H1 (cell line): ENCODE measurements around the gene BRICD5. TPM values are rescaled to one million over a fixed set of nuclear protein-coding genes. Genes with fewer than 3 reads are reported as not detected.

Experiments used
- CHD1 ChIP-seq: IDR thresholded peaks from 2 replicates; pipeline ENCODE4 v1.6.1; 2012; ENCODE audit warnings: low read depth, low read length, improper control_type of control experiment
- CTBP2 ChIP-seq: IDR thresholded peaks from 2 replicates; pipeline ENCODE4 v1.7.0; 2011; ENCODE audit warnings: borderline replicate concordance, mild to moderate bottlenecking, moderate library complexity, mixed read lengths, low read length; ENCODE audit not compliant: insufficient read depth, insufficient read length
- HDAC6 ChIP-seq: IDR thresholded peaks from one replicate; pipeline ENCODE4 v1.7.1; 2012; ENCODE audit warnings: low read depth, mild to moderate bottlenecking, inconsistent platforms, low read length, moderate library complexity
- TAF1 ChIP-seq: IDR thresholded peaks from 2 replicates; pipeline ENCODE4 v1.6.1; 2011; ENCODE audit warnings: mild to moderate bottlenecking, low read depth, low read length
- polyA plus RNA-seq, 7 experiments: library from polyadenylated mRNA; depleted of rRNA in 3 of 7; stranded (reverse) in 5 of 7; unstranded in 2 of 7; fragments of >200 nt in 5 of 7; fragments of 200-250 nt in 2 of 7; gene quantifications; 1 replicate in 5 of 7; 2 replicates in 1 of 7; 4 replicates in 1 of 7; pipeline versions ENCODE4 v1.2.1 to v1.2.3, GENCODE V29; 2011 to 2013; ENCODE audit warnings: missing spikeins in 2 of 7, mixed read lengths in 2 of 7
- total RNA-seq: library from RNA; stranded (reverse); fragmentation: NEBNext Ultra II Directional; extraction: Animal tissue kit (Norgen Biotek cat#: 25700); gene quantifications from 2 replicates; pipeline ENCODE4 v1.2.1, GENCODE V29; 2021
- TF ChIP-seq, protein P1 (sequence below): IDR thresholded peaks from 2 replicates; pipeline ENCODE4 v1.6.1; 2012; ENCODE audit warnings: inconsistent platforms

Gene BRICD5
- total and polyA plus RNA-seq, 2 of the 8 experiments (the other 6 are each of a cell fraction or from before 2014, with no cell fraction given) = 8.5 to 14.2 TPM

DNA sequence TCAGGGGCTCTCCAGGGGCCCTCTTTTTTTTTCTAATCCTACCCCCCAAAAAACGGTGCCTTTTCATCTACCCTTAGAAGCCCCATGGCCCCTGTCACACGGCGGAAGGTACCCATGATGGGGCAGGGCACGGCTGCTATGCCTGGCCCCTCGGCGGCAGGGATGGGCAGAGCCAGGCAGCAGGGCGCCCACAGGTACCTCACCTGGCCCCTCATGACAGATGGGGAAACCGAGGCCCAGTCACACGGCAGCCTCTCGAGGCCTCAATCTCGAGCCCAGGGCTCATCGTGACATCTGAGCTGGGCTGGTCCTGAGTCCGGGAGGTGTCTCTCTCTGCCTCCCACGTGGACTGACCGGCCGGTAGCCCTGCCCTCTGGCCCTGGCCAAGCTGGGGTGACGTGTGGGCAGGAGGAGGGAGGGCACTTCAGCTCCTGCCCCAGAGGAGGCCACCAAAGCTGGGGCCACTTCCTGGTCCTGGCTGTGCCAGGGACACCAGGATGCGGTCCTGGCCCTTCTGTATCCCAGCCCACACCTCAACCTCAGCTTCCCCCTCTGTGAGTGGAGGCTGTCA is 43.5 kb downstream of the BRICD5 start (continued):
- TF ChIP-seq, protein P1, sequence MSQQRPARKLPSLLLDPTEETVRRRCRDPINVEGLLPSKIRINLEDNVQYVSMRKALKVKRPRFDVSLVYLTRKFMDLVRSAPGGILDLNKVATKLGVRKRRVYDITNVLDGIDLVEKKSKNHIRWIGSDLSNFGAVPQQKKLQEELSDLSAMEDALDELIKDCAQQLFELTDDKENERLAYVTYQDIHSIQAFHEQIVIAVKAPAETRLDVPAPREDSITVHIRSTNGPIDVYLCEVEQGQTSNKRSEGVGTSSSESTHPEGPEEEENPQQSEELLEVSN = no peak
- no peak for TF ChIP-seq TAF1
- TF ChIP-seq CTBP2 = no peak
- no peak for TF ChIP-seq CHD1
- no peak for TF ChIP-seq HDAC6
